HepG2 (cell line): ENCODE measurements around the gene TM4SF18. TPM values are rescaled to one million over a fixed set of nuclear protein-coding genes. Genes with fewer than 3 reads are reported as not detected.

Source experiments
- ARID4A ChIP-seq: sonication (generic); formaldehyde crosslinking; IDR thresholded peaks from 2 replicates; pipeline ENCODE4 v1.5.0; 2020; ENCODE audit warnings: mild to moderate bottlenecking, missing genetic modification reagents, borderline replicate concordance
- BCLAF1 ChIP-seq: fragments of 450-650 bp; IDR thresholded peaks from 2 replicates; pipeline ENCODE4 v1.6.1; 2017; ENCODE audit warnings: mild to moderate bottlenecking
- IRF2 ChIP-seq: IDR thresholded peaks from 2 replicates; pipeline ENCODE4 v1.6.1; 2018; ENCODE audit warnings: missing genetic modification reagents, missing compliant biosample characterization
- MEIS1 ChIP-seq: sonication (generic); formaldehyde crosslinking; IDR thresholded peaks from 2 replicates; pipeline ENCODE4 v1.9.0; 2021; ENCODE audit warnings: mild to moderate bottlenecking, missing genetic modification reagents, moderate library complexity, borderline replicate concordance
- MIXL1 ChIP-seq: IDR thresholded peaks from 2 replicates; pipeline ENCODE4 v1.6.1; 2016
- PCBP2 ChIP-seq: fragments of 200-400 bp; formaldehyde crosslinking; optimal IDR thresholded peaks from 2 replicates; pipeline ENCODE3; 2018; ENCODE audit warnings: low read length, low read depth; ENCODE audit not compliant: poor library complexity, severe bottlenecking
- ZBTB14 ChIP-seq: sonication (generic); formaldehyde crosslinking; IDR thresholded peaks from 2 replicates; pipeline ENCODE4 v1.4.0; 2020; ENCODE audit warnings: missing genetic modification reagents
- ZBTB26 ChIP-seq: IDR thresholded peaks from 2 replicates; pipeline ENCODE4 v1.6.1; 2016; ENCODE audit warnings: missing compliant biosample characterization, missing genetic modification reagents, borderline replicate concordance
- ZBTB38 ChIP-seq: sonication (generic); formaldehyde crosslinking; IDR thresholded peaks from 2 replicates; pipeline ENCODE4 v1.5.1; 2020; ENCODE audit warnings: mild to moderate bottlenecking, missing genetic modification reagents
- ZNF292 ChIP-seq: sonication (generic); formaldehyde crosslinking; IDR thresholded peaks from 2 replicates; pipeline ENCODE4 v1.8.1; 2022; ENCODE audit warnings: mild to moderate bottlenecking, low read depth, missing genetic modification reagents, borderline replicate concordance
- ZNF563 ChIP-seq: sonication (generic); formaldehyde crosslinking; IDR thresholded peaks from 2 replicates; pipeline ENCODE4 v1.8.0; 2022; ENCODE audit warnings: mild to moderate bottlenecking, moderate library complexity, missing genetic modification reagents
- ZNF609 ChIP-seq: sonication (generic); formaldehyde crosslinking; IDR thresholded peaks from 2 replicates; pipeline ENCODE4 v1.4.0; 2020; ENCODE audit warnings: mild to moderate bottlenecking, missing genetic modification reagents, borderline replicate concordance
- polyA plus RNA-seq, 8 experiments: library from polyadenylated mRNA; depleted of rRNA in 3 of 8; stranded (reverse) in 7 of 8; unstranded in 1 of 8; fragments of >200 nt; fragmentation: Illumina TruSeq in 4 of 8; extraction: Trizol in 4 of 8; gene quantifications; 2 replicates each; pipeline versions ENCODE4 v1.2.1 to v1.2.3, GENCODE V29; 2011 to 2016; ENCODE audit warnings: low read depth in 4 of 8, missing spikeins in 1 of 8, mixed read lengths in 1 of 8; ENCODE audit not compliant: insufficient read depth in 1 of 8
- total RNA-seq, 5 experiments: library from RNA; depleted of rRNA; stranded (reverse); fragments of >200 nt; fragmentation: Illumina TruSeq; extraction: Trizol; gene quantifications; 2 replicates each; pipeline ENCODE4 v1.2.3, GENCODE V29; 2016; ENCODE audit warnings: low read depth in 1 of 5

Gene TM4SF18
- total and polyA plus RNA-seq, 2 of the 13 experiments (the other 11 are each of a cell fraction or from before 2014, with no cell fraction given) = 0.15 TPM; not detected in 1

- 0 out of 2 replicates have a peak, but pooled peaks have one; percentile 11 for TF ChIP-seq ARID4A (CRISPR knock-in tag)
- peak; percentile 86 for TF ChIP-seq ZBTB38 (CRISPR knock-in tag)
- peak; percentile 99 for TF ChIP-seq PCBP2
- no peak for TF ChIP-seq ZNF609 (CRISPR knock-in tag)
- no peak for TF ChIP-seq ZNF292
- no peak for TF ChIP-seq ZBTB26
- no peak for TF ChIP-seq BCLAF1
- no peak for TF ChIP-seq ZNF563 (CRISPR knock-in tag)
- TF ChIP-seq MIXL1 (CRISPR knock-in tag) = no peak
- TF ChIP-seq ZBTB14 (CRISPR knock-in tag) = no peak
- no peak for TF ChIP-seq MEIS1 (CRISPR knock-in tag)
- TF ChIP-seq IRF2 (CRISPR knock-in tag) = no peak
Measured at GRCh38 chr3:149378478-149379309, 45.3 kb upstream of the TM4SF18 start (continued).
